Measurements from ENCODE around the gene TGM6. TPM values are rescaled to one million over a fixed set of nuclear protein-coding genes. Genes with fewer than 3 reads are reported as not detected.

Gene TGM6
- total RNA-seq, 4 donors from 2014 or later: not detected

DNA sequence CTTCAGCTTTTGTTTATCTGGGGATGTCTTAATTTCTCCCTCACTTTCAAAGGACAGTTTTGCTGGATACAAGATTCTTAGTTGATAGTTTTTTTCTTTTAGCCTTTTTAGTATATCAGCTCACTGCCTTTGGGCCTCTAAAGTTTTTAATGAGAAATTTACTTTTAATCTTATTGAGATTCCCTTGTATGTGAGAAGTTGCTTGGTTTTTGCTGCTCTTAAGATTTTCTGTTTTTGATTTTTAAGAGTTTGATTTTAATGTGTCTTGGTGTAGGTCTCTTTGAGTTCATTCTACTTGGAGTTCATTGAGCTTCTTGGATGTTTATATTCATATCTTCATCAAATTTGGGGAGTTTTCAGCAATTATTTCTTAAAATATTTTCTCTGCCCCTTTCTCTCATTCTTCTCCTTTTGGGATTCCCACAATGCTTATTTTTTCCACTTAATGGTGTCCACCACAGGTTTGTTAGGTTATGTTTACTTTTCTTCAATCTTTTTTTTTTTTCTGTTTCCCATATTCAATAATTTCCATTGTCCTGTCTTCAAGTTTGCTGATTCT, 19.6 kb upstream of the TGM6 start:
- Histone ChIP-seq H3K4me1 (no peaks in the 10 kb centered on the region), H3K36me3 (no peaks in the 10 kb centered on the region), H3K9me3 (no peaks in the 10 kb centered on the region), H3K4me3 (replicated peaks in 1 of 3) (no peak overlapping the region), H3K27ac (no peak overlapping the region), H3K27me3 (no peaks in the 10 kb centered on the region)
- TF ChIP-seq, protein P1, sequence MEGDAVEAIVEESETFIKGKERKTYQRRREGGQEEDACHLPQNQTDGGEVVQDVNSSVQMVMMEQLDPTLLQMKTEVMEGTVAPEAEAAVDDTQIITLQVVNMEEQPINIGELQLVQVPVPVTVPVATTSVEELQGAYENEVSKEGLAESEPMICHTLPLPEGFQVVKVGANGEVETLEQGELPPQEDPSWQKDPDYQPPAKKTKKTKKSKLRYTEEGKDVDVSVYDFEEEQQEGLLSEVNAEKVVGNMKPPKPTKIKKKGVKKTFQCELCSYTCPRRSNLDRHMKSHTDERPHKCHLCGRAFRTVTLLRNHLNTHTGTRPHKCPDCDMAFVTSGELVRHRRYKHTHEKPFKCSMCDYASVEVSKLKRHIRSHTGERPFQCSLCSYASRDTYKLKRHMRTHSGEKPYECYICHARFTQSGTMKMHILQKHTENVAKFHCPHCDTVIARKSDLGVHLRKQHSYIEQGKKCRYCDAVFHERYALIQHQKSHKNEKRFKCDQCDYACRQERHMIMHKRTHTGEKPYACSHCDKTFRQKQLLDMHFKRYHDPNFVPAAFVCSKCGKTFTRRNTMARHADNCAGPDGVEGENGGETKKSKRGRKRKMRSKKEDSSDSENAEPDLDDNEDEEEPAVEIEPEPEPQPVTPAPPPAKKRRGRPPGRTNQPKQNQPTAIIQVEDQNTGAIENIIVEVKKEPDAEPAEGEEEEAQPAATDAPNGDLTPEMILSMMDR (IDR thresholded peaks at IDR 0.05): no peak
- no peak for TF ChIP-seq POLR2A (IDR thresholded peaks at IDR 0.05)
- DNase-seq: no peak
- intact Hi-C loops (cut with DNase I): no loop called here

- H3K4me1 ChIP-seq: no peaks in the 10 kb centered on the region
- TF ChIP-seq, protein P1 (IDR thresholded peaks at IDR 0.05): no peak
- TF ChIP-seq POLR2A (IDR thresholded peaks at IDR 0.05): no peak
- H3K27ac ChIP-seq: no peak overlapping the region
- 83 to 91% methylated on average over 2 of the region's 2 CpGs for WGBS, 2 donors
- no peak overlapping the region for H3K4me3 ChIP-seq (replicated peaks in 1 of 3)
- no peak for DNase-seq
- intact Hi-C loops (cut with DNase I): no loop called here
- H3K27me3 ChIP-seq: no peaks in the 10 kb centered on the region
- no peaks in the 10 kb centered on the region for H3K36me3 ChIP-seq
- no peaks in the 10 kb centered on the region for H3K9me3 ChIP-seq
Measured at GRCh38 chr20:2363187-2363586, 17.5 kb upstream of the TGM6 start.

- no peak for DNase-seq
Measured at GRCh38 chr20:2363587-2363986, 17.1 kb upstream of the TGM6 start.

GRCh38 chr20:2364044-2364443, 16.7 kb upstream of the TGM6 start:
- no peaks in the 10 kb centered on the region for H3K27me3 ChIP-seq
- H3K4me1 ChIP-seq: no peaks in the 10 kb centered on the region
- H3K27ac ChIP-seq: no peak overlapping the region
- TF ChIP-seq POLR2A (IDR thresholded peaks at IDR 0.05): no peak
- no peak for DNase-seq
- H3K36me3 ChIP-seq: no peaks in the 10 kb centered on the region
- no peaks in the 10 kb centered on the region for H3K9me3 ChIP-seq
- WGBS, 2 donors: 66 to 70% methylated on average over 4 of the region's 4 CpGs
- intact Hi-C loops (cut with DNase I): no loop called here
- H3K4me3 ChIP-seq (replicated peaks in 1 of 3): no peak overlapping the region

More at GRCh38 chr20:2363587-2363986, 17.1 kb upstream of the TGM6 start:
- no peaks in the 10 kb centered on the region for H3K27me3 ChIP-seq
- H3K9me3 ChIP-seq: no peaks in the 10 kb centered on the region
- H3K4me1 ChIP-seq: no peaks in the 10 kb centered on the region
- WGBS, 2 donors: 32 to 48% methylated on average over 1 of the region's 1 CpG
- intact Hi-C loops (cut with DNase I): no loop called here
- H3K36me3 ChIP-seq: no peaks in the 10 kb centered on the region
- TF ChIP-seq POLR2A (IDR thresholded peaks at IDR 0.05): no peak
- TF ChIP-seq, protein P1 (IDR thresholded peaks at IDR 0.05): no peak
- H3K27ac ChIP-seq: no peak overlapping the region
- no peak overlapping the region for H3K4me3 ChIP-seq (replicated peaks in 1 of 3)

- intact Hi-C loops (cut with DNase I): no loop called here
Measured at GRCh38 chr20:2365091-2365490, 15.6 kb upstream of the TGM6 start.

More at GRCh38 chr20:2365091-2365490, 15.6 kb upstream of the TGM6 start:
- WGBS, 2 donors: 100% methylated on average over 2 of the region's 2 CpGs
- Histone ChIP-seq H3K27me3 (no peaks in the 10 kb centered on the region), H3K9me3 (no peaks in the 10 kb centered on the region), H3K4me1 (no peaks in the 10 kb centered on the region), H3K4me3 (replicated peaks in 1 of 3) (no peak overlapping the region), H3K27ac (no peak overlapping the region), H3K36me3 (no peaks in the 10 kb centered on the region)
- DNase-seq: no peak
- TF ChIP-seq, protein P1 (IDR thresholded peaks at IDR 0.05): no peak
- no peak for TF ChIP-seq POLR2A (IDR thresholded peaks at IDR 0.05)
